GM18951 (cell line): ENCODE data around the gene PAOX.
"Not testable (repeated sequence)": the region's sequence is repeated elsewhere in the genome, so short reads cannot be mapped to it uniquely, and the experiment has no call there.

Experiments
- POLR2A ChIP-seq: IDR thresholded peaks from 4 replicates; pipeline ENCODE4 v1.6.1; 2011; ENCODE audit warnings: mild to moderate bottlenecking; ENCODE audit not compliant: insufficient read length, insufficient read depth; ENCODE audit errors: extremely low read depth
- in situ Hi-C: fragments of 300-500 bp; cut with MboI; formaldehyde crosslinking; loops from one replicate; pipeline ENCODE4 v1.12.0; 2022; ENCODE audit warnings: low sequenced_read_pairs, mixed read lengths, inconsistent platforms; ENCODE audit not compliant: unreplicated experiment

PAOX gene

DNA sequence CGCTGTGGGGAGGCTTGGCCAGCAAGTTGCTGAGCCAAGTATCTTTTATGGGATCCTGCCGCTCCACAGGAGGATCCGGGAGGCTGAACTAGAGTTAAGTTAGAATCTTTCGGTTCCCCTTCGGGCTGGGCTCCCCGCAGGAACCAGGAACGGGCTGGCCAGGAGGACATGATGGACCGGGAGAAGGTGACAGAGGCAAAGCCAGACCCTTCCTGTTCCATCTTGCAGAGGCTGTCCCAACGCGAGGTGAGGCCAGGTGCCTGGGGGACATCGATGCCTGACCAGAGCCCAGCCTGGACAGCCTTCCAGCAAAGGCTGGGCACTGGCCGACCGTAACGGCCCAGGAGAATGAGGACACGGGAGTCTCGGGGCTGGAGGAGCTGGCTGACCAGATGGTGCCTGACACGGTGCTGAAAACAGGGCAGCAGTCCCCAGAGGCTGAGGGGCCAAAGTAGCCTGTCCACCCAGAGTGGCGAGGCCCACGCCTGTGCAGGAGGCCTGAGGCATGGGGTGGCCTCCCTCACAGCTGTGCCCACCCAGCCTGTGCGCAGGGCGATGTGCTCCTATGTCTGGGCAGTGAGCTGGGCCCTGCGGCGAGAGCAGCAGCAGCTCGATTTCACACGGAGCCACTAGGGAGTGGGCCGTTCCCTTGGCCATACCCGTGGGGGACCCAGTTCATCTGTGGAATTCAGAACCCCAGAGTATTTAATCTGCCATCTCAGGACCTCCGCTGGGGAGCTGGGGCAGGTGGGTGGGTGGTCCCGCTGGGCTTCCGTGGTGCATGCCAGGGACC lies 1.8 kb upstream of the PAOX start:
- TF ChIP-seq POLR2A = no peak
- in situ Hi-C loops = no loop called here

DNA sequence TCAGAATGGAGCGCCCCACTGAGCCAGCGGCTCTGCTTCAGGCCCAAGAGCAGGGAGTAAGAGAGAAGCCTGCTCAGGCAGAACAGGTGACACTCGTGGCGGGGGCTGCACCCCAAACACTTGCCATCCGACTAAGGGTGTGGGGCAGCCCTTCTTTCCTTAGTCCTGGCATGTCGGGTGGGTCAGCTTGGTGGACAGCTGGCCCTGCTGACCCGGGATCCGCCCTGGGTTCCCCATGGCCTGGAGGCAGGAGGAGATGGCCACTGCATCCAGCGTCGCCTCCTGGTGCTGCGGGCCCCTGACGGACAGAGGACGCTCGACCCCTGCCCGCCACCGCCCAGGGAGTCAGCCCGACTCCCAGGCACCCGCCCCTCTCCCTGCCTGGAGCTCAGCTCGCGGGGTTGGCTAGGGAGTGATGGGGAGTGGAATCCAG lies 1.2 kb upstream of the PAOX start:
- no peak for TF ChIP-seq POLR2A
- in situ Hi-C loops = no loop called here

DNA sequence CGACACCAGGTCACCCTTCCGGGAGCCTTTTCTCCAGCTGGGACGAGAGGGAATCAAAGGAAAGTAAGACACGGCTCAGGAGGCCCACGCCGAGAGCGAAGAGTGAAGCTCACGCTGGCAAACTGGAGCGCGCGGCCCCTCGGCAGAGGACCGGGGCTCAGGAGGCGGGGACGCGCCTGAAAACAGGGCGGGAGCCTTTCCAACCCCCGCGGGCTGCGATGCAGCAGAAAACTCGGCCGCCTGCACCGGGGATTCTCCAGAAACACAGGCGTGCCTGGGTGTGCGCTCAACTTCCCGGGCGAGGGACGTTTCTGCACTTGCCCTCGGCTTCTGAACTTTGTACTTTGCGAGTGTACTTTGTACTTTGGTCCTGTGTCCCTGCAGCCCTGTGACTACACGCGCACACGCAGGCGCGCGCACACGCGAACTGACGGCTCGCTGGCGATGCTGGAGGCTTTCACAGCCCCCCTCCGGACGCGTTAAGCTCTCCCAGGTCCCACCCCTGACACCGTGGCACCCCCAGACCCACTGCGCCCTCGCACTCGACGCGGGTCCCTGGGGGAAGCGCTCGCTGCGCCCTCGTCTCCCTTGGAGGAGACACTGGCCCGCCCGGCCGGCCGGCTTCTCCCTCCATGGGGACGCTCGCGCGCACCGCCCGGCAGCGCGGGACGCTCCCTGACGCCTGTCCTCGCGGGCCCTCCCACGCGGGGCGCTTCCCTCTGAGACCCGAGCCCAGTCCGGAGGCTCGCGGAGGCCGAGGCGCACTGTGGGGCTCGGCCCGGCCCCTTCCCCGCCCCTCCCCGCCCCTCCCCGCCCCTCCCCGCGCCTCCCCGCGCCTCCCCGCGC lies 588 bp upstream of the PAOX start:
- no peak for TF ChIP-seq POLR2A
- in situ Hi-C loops = no loop called here

DNA sequence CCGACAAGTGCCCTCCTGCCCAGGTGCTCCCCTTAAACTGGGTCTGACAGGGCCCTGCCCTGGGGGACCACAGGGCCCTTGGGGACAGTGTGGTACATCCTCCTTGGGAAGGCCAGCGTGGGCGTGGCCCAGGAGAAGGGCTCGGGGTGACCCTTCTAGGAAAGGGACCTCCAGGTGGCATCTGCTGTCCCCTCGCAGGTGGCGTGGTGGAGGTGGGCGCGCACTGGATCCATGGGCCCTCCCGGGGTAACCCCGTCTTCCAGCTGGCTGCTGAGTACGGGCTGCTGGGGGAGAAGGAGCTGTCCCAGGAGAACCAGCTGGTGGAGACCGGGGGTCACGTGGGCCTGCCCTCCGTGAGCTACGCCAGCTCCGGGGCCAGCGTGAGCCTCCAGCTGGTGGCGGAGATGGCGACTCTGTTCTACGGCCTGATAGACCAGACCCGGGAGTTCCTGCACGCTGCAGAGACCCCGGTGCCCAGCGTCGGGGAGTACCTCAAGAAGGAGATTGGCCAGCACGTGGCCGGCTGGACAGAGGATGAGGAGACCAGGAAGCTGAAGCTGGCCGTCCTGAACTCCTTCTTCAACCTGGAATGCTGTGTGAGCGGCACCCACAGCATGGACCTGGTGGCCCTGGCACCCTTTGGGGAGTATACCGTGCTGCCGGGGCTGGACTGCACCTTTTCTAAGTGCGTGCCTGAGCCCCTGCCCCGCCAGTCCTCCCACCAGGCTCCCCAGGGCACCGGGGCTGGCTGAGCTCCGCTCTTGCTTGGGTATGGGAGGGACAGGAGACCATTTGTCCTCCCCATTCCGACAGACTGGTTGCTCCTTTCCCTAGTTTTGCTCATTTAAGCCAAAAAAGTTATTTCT lies 972 bp downstream of the PAOX start:
- in situ Hi-C loops = no loop called here
- TF ChIP-seq POLR2A = no peak

DNA sequence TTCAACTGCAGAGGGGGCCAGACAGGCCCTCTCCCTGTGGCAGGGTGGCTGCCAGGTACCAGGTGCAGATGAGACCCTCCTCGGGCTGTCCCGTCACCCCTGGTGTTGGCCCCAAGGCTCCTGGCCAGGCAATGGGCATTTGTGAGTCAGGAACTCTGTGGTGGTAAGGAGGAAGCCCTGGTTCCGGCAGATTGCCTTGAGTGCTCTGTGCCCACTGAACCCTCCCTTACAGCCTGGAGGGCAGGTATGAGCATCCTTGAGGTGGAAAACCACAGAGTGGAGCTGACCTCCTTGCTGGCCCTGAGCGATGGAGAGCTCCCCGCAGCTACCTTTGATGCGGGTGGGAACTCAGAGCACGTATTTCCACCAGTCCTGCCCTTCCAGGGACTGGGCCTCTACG lies 2.0 kb downstream of the PAOX start:
- in situ Hi-C loops = no loop called here
- no peak for TF ChIP-seq POLR2A

DNA sequence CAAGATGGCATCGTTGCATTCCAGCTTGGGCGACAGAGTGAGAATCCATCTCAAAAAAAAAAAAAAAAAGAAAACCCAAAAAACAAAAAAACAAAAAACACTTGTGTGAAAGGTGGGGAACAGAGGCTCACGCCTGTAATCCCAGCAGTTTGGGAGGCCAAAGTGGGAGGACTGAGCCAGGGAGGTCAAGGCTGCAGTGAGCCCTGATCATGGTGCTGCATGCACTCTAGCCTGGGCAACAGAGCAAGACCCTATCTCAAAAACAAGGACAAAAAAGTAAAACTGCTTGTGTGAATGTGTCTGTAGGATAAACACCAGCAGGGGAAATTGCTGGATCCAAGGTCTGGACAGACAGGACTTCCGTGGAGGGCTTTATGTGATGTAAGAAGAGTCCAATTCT lies 4.5 kb downstream of the PAOX start:
- in situ Hi-C loops = no loop called here
- TF ChIP-seq POLR2A = no peak

DNA sequence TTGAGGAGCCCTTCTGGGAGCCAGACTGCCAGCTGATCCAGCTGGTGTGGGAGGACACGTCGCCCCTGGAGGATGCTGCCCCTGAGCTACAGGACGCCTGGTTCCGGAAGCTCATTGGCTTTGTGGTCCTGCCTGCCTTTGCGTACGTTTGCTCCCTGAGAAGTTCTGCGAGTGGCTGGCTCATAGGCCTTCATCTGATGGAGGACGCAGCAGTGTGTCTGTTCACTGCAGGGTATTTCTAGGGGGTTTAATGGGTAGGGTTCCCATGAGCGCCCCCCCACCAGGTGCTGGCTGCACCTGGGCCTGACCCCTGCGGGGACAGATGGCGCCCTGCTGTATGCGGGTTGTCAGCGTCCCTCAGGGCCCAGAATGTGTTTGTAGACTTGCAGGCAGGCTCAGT lies 5.0 kb downstream of the PAOX start:
- in situ Hi-C loops = no loop called here
- no peak for TF ChIP-seq POLR2A

DNA sequence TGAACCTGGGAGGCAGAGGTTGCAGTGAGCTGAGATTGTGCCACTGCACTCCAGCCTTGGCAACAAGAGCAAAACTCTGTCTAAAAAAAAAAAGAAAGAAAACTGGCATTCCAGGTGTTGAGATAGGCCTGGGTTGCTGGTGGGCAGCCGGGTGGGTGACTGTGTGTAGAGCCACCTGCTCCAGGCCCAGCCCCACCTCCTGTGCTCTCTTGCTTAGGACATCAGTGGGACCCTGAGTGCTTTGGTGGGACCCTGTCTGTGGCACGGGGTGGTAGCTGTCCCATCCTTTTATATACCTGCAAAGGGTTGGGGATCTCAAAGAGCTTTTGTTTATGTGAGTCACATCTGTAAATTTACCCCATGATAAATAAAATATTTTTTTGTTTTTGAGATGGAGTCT lies 6.2 kb downstream of the PAOX start:
- TF ChIP-seq POLR2A = no peak
- in situ Hi-C loops = no loop called here

DNA sequence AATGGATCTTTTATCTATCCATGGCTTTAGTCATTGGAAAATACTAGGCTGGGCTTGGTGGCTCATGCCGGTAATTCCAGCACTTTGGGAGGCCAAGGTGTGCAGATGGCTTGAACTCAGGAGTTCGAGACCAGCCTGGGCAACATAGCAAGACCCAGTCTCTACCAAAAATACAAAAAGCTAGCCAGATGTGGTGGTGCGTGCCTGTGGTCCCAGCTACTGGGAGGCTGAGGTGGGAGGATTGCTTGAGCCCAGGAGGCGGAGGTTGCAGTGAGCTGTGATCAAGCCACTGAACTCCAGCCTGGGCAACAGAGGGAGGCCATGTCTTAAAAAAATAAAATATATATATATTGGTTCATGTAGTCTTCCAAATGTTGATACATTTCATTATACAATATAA lies 7.9 kb downstream of the PAOX start:
- in situ Hi-C loops = not testable (repeated sequence)

DNA sequence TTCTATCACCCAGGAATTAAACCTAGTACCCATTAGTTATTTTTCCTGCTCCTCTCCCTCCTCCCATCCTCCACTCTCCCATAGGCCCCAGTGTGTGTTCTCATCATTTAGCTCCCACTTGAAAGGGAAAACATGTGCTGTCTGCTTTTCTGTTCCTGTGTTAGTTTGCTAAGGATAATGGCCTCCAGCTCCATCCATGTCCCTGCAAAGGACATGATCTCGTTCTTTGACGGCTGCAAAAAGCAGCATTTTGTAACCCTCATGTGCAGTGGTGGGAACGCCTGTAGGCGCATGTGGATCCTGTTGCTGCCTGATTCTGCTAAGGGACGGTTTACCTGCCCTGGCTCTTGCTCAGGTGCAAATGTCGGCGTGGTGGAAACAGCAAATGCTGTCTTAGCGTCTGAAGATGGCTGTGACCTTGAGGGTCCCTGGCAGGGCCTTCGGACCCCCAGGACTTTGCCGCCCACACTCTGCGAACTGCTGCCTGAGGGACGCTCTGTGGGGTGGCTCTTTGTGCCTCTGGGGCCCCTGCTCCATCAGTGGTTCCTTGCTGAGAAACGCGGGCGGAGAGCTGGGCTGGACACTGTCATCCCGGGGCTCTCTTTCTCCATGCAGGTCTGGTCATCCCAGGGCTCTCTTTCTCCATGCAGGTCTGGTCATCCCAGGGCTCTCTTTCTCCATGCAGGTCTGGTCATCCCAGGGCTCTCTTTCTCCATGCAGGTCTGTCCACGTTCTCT lies 9.3 kb downstream of the PAOX start:
- no peak for TF ChIP-seq POLR2A
- in situ Hi-C loops = no loop called here

DNA sequence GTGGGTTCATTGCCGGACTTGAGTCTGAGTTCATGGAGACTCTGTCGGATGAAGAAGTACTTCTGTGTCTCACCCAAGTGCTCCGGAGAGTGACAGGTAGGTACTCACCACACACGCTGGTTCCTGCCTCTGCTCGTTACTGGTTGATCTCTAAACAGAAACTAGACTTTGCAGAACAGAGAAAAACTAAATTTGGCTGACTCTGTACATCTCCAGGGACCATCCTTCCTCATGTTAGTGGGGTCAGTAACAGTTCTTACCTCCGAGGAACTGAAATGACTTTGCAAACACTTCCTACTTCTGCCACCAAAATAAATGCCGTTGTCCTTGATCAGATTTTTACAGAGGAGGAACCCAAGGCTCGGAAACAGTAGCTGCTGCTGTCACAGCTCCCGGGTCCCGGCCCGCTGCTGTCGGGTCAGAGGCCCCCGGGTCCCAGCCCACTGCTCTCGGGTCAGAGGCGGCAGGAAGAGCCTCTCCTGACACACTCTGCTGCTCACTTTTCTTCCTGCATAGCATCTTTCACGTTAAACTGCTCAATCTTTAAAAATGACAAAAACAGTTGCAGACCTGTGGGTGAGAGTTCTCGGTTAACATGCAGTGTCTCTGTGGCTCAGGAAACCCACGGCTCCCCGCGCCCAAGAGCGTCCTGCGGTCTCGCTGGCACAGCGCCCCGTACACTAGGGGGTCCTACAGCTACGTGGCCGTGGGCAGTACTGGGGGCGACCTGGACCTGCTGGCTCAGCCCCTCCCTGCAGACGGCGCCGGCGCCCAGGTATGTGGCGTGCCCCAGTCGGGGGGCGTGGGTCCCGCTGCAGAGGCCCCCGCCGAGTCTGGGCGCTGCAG lies 10.1 kb downstream of the PAOX start:
- peak; percentile 54 for TF ChIP-seq POLR2A
- in situ Hi-C loops = no loop called here
